Kidney (tissue), 14 donors: ENCODE measurements around the gene LINGO3. TPM values are rescaled to one million over a fixed set of nuclear protein-coding genes. Genes with fewer than 3 reads are reported as not detected.
A peak's percentile ranks its signal among the peaks of the same experiment; 100 is the strongest.

Experiments used
- DNase-seq, 5 donors: peaks; one replicate each; pipeline ENCODE4 v3.0.0-alpha.2; 2013 to 2020
- FAIRE-seq: peaks from 2 replicates; lab custom pipeline; 2012; peaks lifted over from hg19 to GRCh38; lab: Jason Lieb, UNC
- H3K27ac ChIP-seq, 2 donors: one replicate each; pipeline ENCODE4 v1.7.0; 2013; ENCODE audit warnings: low read depth in 2 of 2, low read length in 2 of 2, inconsistent platforms in 1 of 2
- H3K27me3 ChIP-seq: one replicate; pipeline ENCODE4 v1.7.1; 2013; ENCODE audit warnings: low read length, inconsistent platforms; ENCODE audit not compliant: control insufficient read depth, insufficient read depth
- H3K36me3 ChIP-seq, 3 donors: one replicate each; pipeline versions ENCODE4 v1.7.0 to v1.7.1; 2013; ENCODE audit warnings: low read length in 3 of 3, control low read depth in 1 of 3, inconsistent platforms in 1 of 3; ENCODE audit not compliant: insufficient read depth in 3 of 3, control insufficient read depth in 2 of 3
- H3K4me1 ChIP-seq, 3 donors: one replicate each; pipeline versions ENCODE4 v1.7.0 to v1.7.1; 2013; ENCODE audit warnings: low read length in 3 of 3, inconsistent platforms in 1 of 3, low read depth in 1 of 3; ENCODE audit not compliant: control insufficient read depth in 2 of 3, insufficient read depth in 2 of 3
- H3K4me3 ChIP-seq, 3 donors: one replicate each; pipeline versions ENCODE4 v1.7.0 to v1.8.1; 2013; ENCODE audit warnings: low read length in 3 of 3, control low read depth in 1 of 3, inconsistent platforms in 1 of 3
- H3K9ac ChIP-seq, 3 donors: one replicate each; pipeline versions ENCODE4 v1.7.0 to v1.7.1; 2013; ENCODE audit warnings: low read length in 3 of 3, control low read depth in 1 of 3, inconsistent platforms in 1 of 3
- H3K9me3 ChIP-seq, 3 donors: one replicate each; pipeline versions ENCODE4 v1.7.0 to v1.7.1; 2013; ENCODE audit warnings: low read length in 3 of 3, control low read depth in 1 of 3, inconsistent platforms in 1 of 3; ENCODE audit not compliant: control insufficient read depth in 2 of 3, insufficient read depth in 1 of 3
- CTCF ChIP-seq: IDR thresholded peaks from 3 replicates; pipeline ENCODE4 v1.5.1; 2012; ENCODE audit warnings: mild to moderate bottlenecking, moderate library complexity, borderline replicate concordance; ENCODE audit not compliant: insufficient read depth; ENCODE audit errors: extremely low read depth
- intact Hi-C: fragments of 100-400 bp; cut with DNase I; formaldehyde crosslinking; loops from one replicate; pipeline ENCODE4 v1.11.1; 2022
- polyA plus RNA-seq: library from polyadenylated mRNA; stranded (reverse); fragments of 350-450 nt; fragmentation: Illumina TruSeq; extraction: RNeasy Lipid Tissue Mini Kit (QIAGEN cat#74804); gene quantifications from one replicate; pipeline ENCODE4 v1.2.3, GENCODE V29; 2014; ENCODE audit warnings: low read depth, low replicate concordance; ENCODE audit not compliant: insufficient read depth
- total RNA-seq: library from RNA; stranded (reverse); fragmentation: NEBNext Ultra II Directional; extraction: Animal tissue kit (Norgen Biotek cat#: 25700); gene quantifications from one replicate; pipeline ENCODE4 v1.2.1, GENCODE V29; 2021
- donor health status: control.
- donor health status: control.
- donor health status: control.
- donor health status: control.
- donor health status: control.
- donor health status: DM: yes; HTN: yes; CAD: no.
- donor health status: Normal renal cell carcinoma (clear cell type).

The LINGO3 gene
- total and polyA plus RNA-seq, 2 donors from 2014 or later, result 0.09 TPM; not detected in 1

GRCh38 chr19:2300533-2300932 lies 7.4 kb downstream of the LINGO3 start:
- FAIRE-seq, result no peak

GRCh38 chr19:2296141-2296540 lies 11.8 kb downstream of the LINGO3 start:
- peaks cover 16% of the 10 kb centered on the region for H3K27me3 ChIP-seq
- H3K36me3 ChIP-seq, result no peaks in the 10 kb centered on the region
- no peaks in the 10 kb centered on the region for H3K9me3 ChIP-seq
- no peak for TF ChIP-seq CTCF
- no peak overlapping the region for H3K4me3 ChIP-seq
- intact Hi-C loops, result no loop called here
- DNase-seq, result no peak
- H3K4me1 ChIP-seq, result peaks cover 0 to 4% (median 0%) of the 10 kb centered on the region in 3 donors
- H3K9ac ChIP-seq, result no peak overlapping the region
- no peak overlapping the region for H3K27ac ChIP-seq
- FAIRE-seq, result no peak

More at GRCh38 chr19:2300533-2300932, 7.4 kb downstream of the LINGO3 start:
- Histone ChIP-seq H3K4me3 (no peak overlapping the region), H3K4me1 (peaks cover 0 to 3% (median 0%) of the 10 kb centered on the region in 3 donors), H3K27ac (no peak overlapping the region), H3K9ac (no peak overlapping the region), H3K27me3 (peaks cover 11% of the 10 kb centered on the region), H3K9me3 (no peaks in the 10 kb centered on the region), H3K36me3 (no peaks in the 10 kb centered on the region)
- no peak for DNase-seq
- TF ChIP-seq CTCF, result no peak
- intact Hi-C loops, result no loop called here

GRCh38 chr19:2294687-2295335 lies 13.1 kb downstream of the LINGO3 start:
- intact Hi-C loops, result no loop called here
- Histone ChIP-seq H3K9ac (no peak overlapping the region), H3K4me1 (peaks cover 0 to 15% (median 0%) of the 10 kb centered on the region in 3 donors), H3K27ac (no peak overlapping the region), H3K27me3 (peaks cover 18% of the 10 kb centered on the region), H3K36me3 (no peaks in the 10 kb centered on the region), H3K4me3 (no peak overlapping the region), H3K9me3 (no peaks in the 10 kb centered on the region)
- peak in 2 of 5 donors; percentile 50 to 56 for DNase-seq
- TF ChIP-seq CTCF, result no peak
- no peak for FAIRE-seq
